ENCODE results near the gene ATP5MG. TPM values are rescaled to one million over a fixed set of nuclear protein-coding genes. Genes with fewer than 3 reads are reported as not detected.

Gene ATP5MG
- total and polyA plus RNA-seq, 2 of the 8 experiments (the other 6 are each of a cell fraction or from before 2014, with no cell fraction given) = 237 to 464 TPM

DNA sequence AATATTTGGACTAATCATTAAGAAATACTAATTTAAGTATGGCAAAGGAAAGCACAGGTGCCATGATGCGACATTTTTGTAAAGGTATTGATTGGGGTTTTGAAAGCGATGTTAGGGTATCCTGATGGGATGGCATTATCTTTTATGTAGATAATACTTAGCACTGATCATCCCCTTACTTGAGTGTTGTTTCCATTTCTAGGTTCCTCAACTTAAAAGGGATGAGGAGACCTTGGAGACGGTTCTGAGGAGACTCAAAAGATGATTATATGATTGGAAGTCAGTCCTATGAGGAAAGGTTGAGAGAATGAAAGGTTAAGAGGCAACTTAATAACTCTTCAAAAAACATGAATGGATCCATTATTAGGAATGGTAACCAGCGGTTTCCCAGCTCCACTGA is 46.0 kb downstream of the ATP5MG start:
- 88% methylated on average over 4 of the region's 4 CpGs; no CpG with 5 or more reads in 1 of the 2 experiments for WGBS, 2 experiments (ENCODE audit: extremely low coverage in 1 of 2, insufficient coverage in 1 of 2, insufficient read length in 1 of 2, insufficient replicate concordance in 2 of 2, low coverage in 1 of 2, low lambda C conversion rate in 2 of 2, missing lambda C conversion rate in 1 of 2)
- no peaks in the 10 kb centered on the region for H3K23me2 ChIP-seq (ENCODE audit: low read depth, low read length)
- no peak overlapping the region for H4K5ac ChIP-seq (ENCODE audit: insufficient read length, low read depth, low read length)
- no peaks in the 10 kb centered on the region for H3K9me3 ChIP-seq (ENCODE audit: insufficient read depth in 2 of 2, low read depth in 1 of 2, low read length in 1 of 2)
- no peak overlapping the region for H3K56ac ChIP-seq (replicated peaks; ENCODE audit: insufficient read length, low read depth, low read length)
- no peak overlapping the region for H3K23ac ChIP-seq (ENCODE audit: insufficient read length)
- H2AFZ ChIP-seq (ENCODE audit: low read length) = no peak overlapping the region
- H3K14ac ChIP-seq (ENCODE audit: insufficient read length) = no peak overlapping the region
- H4K20me1 ChIP-seq (replicated peaks in 1 of 2; ENCODE audit: control insufficient read depth in 1 of 2, insufficient read depth in 2 of 2, low read length in 2 of 2) = peaks cover 17 to 19% of the 10 kb centered on the region in 2 experiments
- H3K4ac ChIP-seq (replicated peaks; ENCODE audit: insufficient read length, low read depth, low read length) = no peak overlapping the region
- peaks cover 0 to 2% (median 0%) of the 10 kb centered on the region in 4 experiments; a peak in 1 of 7 replicates for H3K4me1 ChIP-seq (replicated peaks in 1 of 4; ENCODE audit: control insufficient read depth in 3 of 4, insufficient read depth in 4 of 4, low read length in 3 of 4)
- no peak overlapping the region for H2AK5ac ChIP-seq (ENCODE audit: low read depth, low read length)
- no peak overlapping the region for H2BK15ac ChIP-seq (ENCODE audit: low read length)
- POLR2A ChIA-PET (ENCODE audit: partially characterized antibody) = interaction anchor here (1.1 to 1.3 kb wide), 3 partner anchors 12 to 46 kb away, joined by 3 to 5 read pairs (median 3); no protein-coding TSS in a partner anchor
- H2BK12ac ChIP-seq (ENCODE audit: low read depth, low read length) = no peak overlapping the region
- no peak overlapping the region for H3K4me2 ChIP-seq (ENCODE audit: insufficient read depth in 1 of 2, low read depth in 2 of 2, low read length in 2 of 2)
- no peak overlapping the region for H3K4me3 ChIP-seq (ENCODE audit: extremely low read depth in 1 of 4, insufficient read depth in 2 of 4, low read depth in 3 of 4, low read length in 4 of 4)
- no peak overlapping the region for H2BK5ac ChIP-seq (ENCODE audit: low read depth, low read length)
- CTCF ChIA-PET (ENCODE audit: partially characterized antibody) = interaction anchor here (0.8 to 1.2 kb wide), 4 partner anchors 14 to 59 kb away, joined by 3 read pairs; no protein-coding TSS in a partner anchor
- H3K27me3 ChIP-seq (replicated peaks in 1 of 4; ENCODE audit: control insufficient read depth in 3 of 4, extremely low read depth in 1 of 4, insufficient read depth in 3 of 4, low read length in 3 of 4) = no peaks in the 10 kb centered on the region
- H3K18ac ChIP-seq (ENCODE audit: extremely low read depth, low read length) = no peak overlapping the region
- TF ChIP-seq FOSL1 (IDR thresholded peaks at IDR 0.05; ENCODE audit: insufficient read depth, low read depth, low read length) (no peak), SIRT6 (IDR thresholded peaks at IDR 0.05; ENCODE audit: low read length) (no peak), RFX5 (IDR thresholded peaks at IDR 0.05; ENCODE audit: borderline replicate concordance, low read depth, low read length) (no peak), BCL11A (IDR thresholded peaks at IDR 0.05; ENCODE audit: low read depth in 2 of 2, low read length in 2 of 2) (no peak), RBBP5 (IDR thresholded peaks at IDR 0.05; ENCODE audit: borderline replicate concordance, low read depth, low read length) (no peak), SIX5 (IDR thresholded peaks at IDR 0.05; ENCODE audit: low read depth, low read length) (no peak), EZH2 (IDR thresholded peaks at IDR 0.05; ENCODE audit: low read depth, low read length, severe bottlenecking) (no peak), SP2 (IDR thresholded peaks at IDR 0.05; ENCODE audit: low read length) (no peak)
- TF ChIP-seq, protein P1, sequence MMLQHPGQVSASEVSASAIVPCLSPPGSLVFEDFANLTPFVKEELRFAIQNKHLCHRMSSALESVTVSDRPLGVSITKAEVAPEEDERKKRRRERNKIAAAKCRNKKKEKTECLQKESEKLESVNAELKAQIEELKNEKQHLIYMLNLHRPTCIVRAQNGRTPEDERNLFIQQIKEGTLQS (IDR thresholded peaks at IDR 0.05; ENCODE audit: insufficient read depth, low read depth, low read length) = no peak
- TF ChIP-seq, protein P2, sequence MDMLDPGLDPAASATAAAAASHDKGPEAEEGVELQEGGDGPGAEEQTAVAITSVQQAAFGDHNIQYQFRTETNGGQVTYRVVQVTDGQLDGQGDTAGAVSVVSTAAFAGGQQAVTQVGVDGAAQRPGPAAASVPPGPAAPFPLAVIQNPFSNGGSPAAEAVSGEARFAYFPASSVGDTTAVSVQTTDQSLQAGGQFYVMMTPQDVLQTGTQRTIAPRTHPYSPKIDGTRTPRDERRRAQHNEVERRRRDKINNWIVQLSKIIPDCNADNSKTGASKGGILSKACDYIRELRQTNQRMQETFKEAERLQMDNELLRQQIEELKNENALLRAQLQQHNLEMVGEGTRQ (IDR thresholded peaks at IDR 0.05; ENCODE audit: low read length) = no peak
- H3K79me2 ChIP-seq (ENCODE audit: control insufficient read depth in 1 of 2, insufficient read depth in 2 of 2, low read length in 2 of 2) = peaks cover 5 to 99% of the 10 kb centered on the region in 2 experiments
- H3K79me1 ChIP-seq (ENCODE audit: low read depth, low read length) = peaks cover 10% of the 10 kb centered on the region; the same call in 1 of the 2 replicates
- H2BK120ac ChIP-seq (replicated peaks; ENCODE audit: low read depth, low read length) = no peak overlapping the region
- H3K36me3 ChIP-seq (ENCODE audit: control insufficient read depth in 2 of 4, insufficient read depth in 4 of 4, low read length in 3 of 4) = peaks cover 0 to 8% (median under 1%) of the 10 kb centered on the region in 4 experiments; a peak in 4 of 8 replicates
- no peak overlapping the region for H4K91ac ChIP-seq (replicated peaks; ENCODE audit: insufficient read length, low read length)
- H4K8ac ChIP-seq (ENCODE audit: extremely low read depth, insufficient read depth, low read length) = no peak overlapping the region
- DNase-seq (ENCODE audit: low read depth in 1 of 2, low spot score in 2 of 2) = no peak
- no peak overlapping the region for H3K27ac ChIP-seq (ENCODE audit: low read depth, low read length)
- H3K9ac ChIP-seq (replicated peaks in 1 of 4; ENCODE audit: extremely low read depth in 1 of 4, low read depth in 3 of 4, low read length in 3 of 4) = no peak overlapping the region
- H2BK20ac ChIP-seq (ENCODE audit: low read length) = no peak overlapping the region
- FAIRE-seq = no peak
